Hematopoietic multipotent progenitor cell treated with erythropoietin and hydrocortisone succinate and interleukin-3 and kit ligand, for 8 days (in vitro differentiated cells): ENCODE measurements around the gene HOXA10.

Source experiments
- DNase-seq: peaks from one replicate; pipeline ENCODE4 v3.0.0-alpha.2; 2015

HOXA10 gene

DNA sequence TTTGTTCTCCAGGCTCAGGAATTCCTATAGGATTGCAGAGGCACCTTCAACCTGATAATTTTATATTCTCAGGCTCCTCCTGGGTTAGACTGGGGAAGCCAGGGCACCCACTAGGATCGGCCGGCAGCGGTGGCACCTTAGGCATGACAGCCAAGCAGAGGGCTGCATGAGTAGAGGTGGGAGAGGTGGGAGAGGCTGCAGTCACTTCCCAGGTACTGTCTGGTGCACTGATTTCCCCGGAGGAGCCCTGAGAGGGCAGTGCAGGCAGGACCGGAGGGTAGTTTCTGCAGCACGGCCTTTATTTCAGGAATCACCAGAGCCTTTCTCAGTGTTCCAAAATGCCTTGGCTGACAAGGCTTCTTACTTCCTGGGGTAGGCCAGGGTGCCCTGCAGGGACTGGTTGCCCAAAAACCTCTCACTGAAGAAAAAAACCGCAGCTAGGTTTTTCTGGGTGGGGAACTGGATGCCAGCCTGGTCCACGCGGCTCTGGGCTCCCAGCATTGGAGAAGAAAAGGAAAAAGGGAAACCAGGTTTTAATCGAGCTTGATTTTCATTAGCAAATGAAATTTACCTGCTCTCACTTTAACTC is 29.3 kb upstream of the HOXA10 start:
- no peak for DNase-seq

DNA sequence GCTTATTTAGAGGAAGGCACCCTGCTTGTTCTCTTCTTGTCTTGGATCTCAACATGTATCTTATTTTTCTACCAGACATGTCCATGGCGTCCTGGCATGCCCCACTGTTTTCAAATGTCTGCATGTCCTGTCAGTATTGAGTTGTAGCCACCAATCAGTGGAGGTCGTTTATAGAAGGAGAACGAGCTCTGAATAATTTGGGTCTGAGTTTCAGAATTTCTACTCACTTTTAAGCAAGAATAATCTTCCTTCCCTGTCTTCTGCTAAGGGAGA is 28.7 kb upstream of the HOXA10 start:
- no peak for DNase-seq

DNA sequence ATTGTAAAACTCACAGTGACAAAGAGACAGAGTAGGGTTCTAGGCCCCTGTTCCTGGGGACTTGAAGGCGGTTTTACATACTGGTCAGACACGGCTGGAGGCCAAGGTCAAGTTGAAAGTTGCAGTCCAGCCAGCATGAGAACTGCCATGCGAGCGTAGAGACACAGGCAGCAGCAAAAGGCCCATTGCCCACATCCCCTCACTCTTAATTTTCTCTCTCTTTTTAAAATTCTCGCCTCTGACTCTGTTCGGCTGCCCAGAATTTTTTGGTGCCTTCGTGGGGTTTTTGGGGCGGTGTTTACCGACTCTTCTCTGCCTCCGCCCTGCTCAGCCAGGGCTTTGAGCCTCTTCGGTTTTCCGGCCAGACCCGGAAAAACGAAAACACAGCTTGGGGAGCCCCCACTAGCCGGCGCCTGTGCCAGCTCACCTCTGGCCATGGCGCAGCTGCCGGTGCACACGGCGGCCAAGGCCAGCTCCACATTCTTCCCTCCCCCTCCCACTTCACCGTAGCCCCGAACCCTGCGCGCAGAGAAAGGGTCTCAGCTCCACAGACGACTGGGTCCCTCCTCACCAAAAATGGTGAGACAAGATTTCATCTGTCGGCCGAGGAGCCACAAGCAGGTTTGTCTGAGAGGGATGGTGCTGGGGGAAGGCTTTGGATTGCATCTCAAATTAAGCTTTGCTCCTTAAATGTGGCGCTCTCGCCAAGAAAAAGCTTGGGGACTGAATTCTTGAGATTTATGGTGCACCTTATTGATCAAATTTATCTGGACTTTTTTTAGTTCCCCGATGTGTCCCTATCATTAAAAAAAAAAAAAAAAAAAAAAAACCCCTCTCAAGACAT is 28.1 kb upstream of the HOXA10 start:
- DNase-seq: no peak

DNA sequence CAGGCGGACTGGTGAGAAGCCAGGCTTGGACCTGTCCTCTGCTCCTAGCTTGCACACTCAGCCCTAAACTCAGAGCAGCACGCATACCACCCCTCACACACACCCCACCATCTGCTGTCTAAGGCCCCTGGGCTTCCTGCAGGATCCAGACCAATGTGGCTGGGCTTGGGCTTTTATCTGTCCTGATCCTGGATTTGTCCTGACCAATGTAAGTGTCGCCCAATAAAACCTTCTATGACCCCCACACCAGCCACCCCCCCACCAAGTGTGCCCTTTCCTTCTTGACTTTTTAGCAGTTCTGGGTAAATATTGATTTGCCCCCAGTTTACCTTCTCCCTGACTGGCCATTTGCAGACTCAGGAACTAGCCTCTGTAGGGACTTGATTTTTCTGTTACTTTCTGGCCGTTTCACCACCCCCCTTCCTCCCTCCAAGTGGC is 27.5 kb upstream of the HOXA10 start:
- no peak for DNase-seq

DNA sequence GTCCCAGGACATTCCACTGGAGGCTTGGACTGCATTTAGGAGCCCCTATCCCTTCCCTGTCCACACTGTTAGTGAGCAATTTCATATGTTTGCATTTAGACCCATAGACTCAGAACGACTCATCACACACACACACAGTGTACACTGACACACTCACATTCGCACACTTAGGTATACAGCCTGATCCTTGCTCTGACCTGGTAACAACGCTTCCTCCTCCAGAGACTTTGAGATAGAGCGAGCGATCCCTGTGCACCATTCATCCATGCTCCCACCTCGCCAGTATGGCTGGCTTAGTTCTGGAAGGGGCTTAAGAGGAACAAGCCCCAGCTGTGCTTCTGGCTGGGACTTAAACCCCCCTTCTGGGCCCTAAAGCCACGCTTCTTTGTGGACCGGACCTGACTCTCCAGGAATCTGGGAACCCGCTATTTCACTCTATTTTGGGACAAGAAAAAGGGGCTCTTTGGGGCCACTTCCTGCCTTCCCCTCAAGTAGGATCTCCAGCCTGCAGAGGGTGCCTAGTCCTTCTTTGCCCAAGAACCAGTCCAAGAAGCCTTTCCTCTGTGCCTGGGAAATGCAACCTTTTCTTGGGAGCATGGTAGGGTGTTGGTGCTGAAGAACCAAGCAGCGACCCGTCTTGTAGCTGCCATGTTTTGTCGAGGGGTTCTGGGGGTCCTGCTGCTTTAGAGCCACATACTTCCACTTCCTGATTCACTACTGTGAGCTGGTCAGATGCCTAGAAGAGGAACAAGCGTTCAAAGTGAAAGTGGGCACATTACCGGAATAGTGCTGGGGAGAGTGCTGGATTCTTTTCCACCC is 26.9 kb upstream of the HOXA10 start:
- DNase-seq: no peak

DNA sequence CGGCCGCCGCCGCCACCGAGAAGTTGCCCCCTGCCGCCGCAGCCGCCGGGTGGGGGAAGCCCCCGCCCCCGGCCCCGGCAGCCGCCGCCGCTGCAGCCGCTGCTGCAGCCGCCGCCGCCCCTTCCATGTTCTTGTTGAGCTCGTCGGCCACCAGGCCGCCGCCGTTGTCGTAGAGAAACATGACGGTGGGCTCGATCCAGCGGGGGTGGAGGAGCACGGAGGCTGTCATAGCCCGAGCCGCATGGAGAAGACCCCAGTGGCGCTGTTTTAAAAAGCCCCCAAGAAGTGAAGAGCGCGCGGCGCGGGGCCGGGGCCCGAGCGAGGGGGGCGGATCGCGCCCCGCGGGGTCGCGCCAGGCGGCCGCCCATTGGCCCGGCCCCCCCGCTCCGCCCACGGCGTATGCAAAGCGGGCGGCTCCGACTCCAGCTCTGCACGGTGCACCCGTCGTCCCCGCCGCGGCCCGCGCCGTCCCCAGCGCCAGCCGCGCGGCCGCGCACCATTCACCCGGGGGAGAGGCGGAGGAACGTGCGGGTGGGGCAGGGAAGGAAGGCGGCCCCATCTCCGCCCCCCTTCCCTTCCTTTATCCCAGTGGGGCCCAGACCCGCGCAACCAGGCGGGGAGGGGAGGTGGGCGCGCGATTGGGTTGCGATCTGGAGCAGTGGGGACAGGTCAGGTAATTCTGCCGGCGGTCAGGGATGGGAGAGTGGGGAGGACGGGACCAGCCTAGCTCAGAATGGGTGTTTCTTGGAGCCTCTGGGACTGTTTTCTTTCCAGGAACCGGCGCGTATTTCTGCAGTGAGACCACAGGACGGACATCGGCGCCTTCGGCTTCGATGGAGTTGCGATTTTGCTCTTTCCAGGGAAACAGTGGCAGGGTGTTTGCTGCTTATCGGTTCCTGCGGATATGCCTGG is 26.0 kb upstream of the HOXA10 start, which contains the start of gene HOXA13:
Gene HOXA13, minus strand, starts transcription at position 243 of the 912 bp plus-strand sequence. Its CDS starts 14 bp downstream, at position 229.
- no peak for DNase-seq

DNA sequence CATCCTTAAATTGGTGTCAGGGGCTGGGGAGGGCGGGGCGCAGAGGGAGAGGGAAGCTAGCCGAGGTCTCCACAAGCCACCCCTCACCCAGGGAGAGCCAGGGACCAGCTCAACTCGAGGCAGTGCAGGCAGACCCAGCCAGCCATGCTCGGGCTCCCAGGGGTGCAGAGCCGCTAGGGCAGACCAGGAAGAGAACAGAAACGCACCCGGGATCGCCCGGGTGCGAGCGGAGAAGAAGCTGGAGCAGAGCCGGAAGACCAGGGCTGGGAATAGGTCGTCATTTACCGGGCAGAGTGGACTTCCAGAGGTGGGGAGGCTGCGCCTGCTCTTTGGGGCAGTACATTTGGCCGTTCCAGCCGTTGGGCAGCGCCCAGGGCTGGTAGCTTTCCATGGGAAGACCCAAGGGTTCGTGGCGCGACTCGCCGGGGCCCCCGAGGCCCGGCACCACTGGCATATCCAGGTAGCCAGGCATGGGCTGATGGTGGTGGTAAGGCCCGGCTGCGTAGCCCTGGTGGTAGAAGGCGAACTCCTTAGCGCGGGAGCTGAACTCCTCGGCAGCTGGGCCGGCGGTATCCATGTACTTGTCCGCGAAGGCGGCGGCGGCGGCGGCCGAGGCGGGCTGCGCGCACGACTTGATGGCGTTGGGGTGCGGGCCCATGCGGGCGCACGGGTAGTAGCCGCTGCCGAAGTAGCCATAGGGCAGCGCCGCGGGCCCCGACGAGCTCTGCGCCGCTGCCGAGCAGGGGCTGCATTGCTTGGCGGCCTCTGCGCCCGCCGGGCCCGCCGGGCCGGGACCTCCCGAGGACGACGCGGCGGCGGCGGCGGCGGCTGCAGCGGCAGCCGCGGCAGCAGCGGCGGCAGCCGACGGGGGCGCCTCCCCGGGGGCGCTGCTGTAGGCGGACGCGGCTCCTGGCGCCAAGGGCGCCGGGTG is 25.0 kb upstream of the HOXA10 start:
- no peak for DNase-seq

DNA sequence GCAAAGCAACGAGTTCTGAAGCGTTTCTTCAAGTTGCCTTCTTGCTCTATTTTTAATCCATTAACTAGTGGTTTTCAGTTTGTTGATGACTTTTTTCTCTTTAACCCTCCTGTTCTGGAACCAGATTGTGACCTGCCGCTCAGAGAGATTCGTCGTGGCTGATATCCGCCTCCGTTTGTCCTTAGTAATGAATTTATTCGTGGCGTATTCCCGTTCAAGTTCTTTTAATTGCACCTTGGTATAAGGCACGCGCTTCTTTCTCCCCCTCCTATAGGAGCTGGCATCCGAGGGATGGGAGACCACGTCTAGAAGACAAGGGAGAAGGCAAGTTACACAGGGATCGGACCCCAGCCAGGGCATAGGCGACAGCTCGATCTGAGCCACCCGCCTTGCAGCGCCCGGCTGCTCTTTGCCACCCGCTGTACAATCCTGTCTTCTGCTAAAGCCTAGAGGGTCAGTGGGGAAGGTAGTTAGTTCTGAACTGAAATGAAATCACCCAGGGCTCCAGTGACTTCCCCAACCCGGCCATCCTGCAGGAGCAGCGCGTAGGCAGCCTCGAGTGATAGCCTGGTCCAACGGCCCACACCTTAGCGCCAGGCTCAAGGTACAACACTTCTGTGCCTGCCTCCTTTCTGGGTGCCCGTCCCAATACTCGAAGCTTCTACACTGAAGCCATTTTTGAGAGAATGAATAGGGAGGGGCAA is 24.2 kb upstream of the HOXA10 start:
- DNase-seq: no peak

DNA sequence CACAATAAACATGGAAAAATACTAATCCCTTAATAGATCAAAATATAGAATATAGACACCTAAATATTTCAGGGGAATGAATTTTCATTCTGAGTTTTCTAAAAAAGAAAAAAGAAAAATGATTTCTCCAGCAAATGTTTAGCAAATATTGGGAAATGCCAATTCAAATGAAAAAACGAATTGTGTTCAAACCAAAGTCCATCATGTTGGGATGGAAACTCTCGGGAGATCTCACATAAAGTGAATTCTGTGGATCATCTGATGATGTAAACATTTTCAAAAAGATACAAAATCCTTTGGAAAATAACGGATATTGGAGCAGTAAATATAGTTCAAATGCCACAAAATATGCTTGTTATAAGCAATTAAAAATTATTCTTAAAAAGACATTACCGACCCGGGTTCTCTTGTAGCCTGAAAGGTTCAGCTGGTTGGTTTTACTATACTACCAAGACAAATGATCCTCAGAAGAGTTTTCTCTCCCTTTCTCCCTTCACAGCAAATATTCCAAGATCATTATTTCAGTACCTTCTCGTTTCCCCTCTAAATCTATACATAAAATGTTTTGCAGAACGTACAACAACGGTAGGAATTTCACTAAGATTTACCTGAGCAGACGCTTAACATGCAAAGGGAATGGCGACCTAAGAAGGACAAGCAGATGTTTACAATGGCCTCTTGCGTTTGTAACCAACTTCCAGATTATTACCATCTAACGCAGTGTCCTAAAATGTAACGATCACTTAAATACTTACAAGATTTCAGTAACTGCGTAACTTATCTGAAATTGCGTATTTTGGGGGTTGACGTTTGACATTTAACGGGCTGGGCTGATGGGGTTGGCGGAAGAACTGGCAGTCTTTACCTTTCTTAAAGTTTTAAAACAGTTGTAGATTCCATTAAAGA is 23.3 kb upstream of the HOXA10 start:
- DNase-seq: peak; percentile 17

DNA sequence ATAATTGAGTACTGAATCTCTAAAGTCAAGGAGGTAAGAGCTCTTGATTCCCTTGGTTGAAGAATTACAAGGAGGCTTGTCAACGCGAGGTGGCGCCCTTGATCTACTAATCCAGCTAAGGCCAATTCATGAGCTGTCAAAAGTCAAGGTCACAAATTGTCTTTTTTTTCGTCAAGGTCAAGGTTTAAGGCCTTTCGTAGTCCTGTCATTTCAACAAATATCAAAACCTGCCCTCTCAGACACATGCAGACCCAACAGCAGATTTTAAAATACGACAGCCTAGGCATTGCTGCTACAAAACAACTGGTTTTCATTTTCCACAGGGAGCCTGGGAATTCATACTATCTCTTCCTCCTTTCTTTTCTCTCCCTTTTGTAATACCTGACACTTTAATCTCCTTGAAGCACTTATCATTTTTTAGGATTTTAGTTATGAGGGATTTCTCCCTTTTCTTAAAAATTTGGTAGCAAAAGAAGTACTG is 22.2 kb upstream of the HOXA10 start:
- peak; percentile 83 for DNase-seq

DNA sequence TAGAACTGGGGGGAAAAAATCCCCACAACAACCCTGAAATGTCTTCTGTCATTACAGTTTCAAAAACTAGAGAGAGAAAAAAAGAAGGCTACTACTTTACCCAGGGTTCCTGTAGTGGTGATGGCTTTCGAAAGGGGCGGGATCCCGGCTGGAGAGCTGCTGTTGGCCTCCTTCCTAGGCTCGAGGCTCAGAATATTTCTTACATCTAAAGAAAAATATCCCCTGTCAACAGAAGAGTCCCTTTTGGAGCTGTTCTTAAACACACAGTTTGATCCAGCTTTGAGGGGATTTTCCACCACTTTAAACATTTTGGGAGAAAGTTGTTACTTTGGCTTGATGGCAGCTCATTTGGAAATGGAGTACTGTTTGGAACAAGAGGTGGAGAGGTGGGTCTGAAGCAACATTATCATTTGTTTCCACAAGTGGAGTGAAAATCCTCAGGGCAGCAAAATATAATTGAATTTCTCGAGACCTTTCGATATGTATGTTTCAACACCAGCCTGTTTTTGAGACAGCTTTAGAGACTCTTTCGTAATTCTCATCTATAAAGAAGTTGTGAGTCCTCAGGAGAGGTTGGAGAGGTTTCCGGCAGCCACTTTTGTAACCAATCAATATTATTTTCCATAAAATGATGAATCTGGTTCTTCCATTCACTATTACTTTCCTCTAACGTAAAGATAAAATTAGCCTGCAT is 20.7 kb upstream of the HOXA10 start:
- no peak for DNase-seq

DNA sequence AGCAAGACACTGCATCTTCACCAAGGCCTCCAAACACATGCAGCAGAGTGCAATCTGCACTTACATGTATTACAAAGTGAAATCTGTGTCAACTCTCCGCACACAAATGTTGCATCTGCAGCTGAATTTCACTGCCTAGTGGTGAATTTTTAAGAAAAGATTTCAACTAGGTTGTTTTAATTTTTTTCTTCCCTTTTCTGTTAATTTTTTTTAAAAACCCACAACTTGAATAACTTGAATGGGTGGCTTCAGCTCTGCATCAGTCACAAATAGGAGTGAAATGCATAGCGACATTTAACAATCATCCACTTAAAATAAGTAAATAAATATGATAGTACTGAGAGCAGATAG is 19.9 kb upstream of the HOXA10 start:
- no peak for DNase-seq

DNA sequence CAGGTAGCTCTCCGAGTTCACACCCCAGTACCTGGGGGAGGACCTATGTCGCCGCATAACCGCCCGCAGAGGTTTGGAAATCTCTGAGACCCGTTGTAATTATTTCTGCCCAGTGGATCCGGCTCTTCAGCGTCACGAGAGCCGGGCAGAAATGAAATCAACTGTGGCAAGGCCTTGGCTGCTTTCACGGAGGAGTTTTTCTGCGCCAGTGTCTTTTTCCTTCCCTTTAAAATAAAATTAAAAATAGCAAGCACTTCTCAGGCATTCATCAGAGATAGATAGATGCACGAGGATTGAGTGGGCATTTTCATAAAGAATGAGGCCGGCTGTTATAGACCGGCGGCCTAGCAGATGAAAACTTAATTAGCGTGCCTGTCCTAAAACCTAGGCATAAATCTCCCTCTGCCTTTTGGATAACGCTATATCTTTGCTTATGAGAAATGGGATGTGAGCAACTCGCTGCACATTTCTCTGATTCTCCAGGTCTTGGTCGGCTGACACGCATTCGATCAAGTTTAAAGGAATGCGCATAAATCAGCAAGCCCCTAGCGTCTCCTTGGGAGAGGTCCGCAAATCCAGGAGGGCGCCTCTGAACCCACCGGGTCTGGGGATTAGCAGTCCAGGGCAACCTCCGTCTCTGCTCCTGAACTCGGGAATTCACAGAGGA is 19.3 kb upstream of the HOXA10 start:
- DNase-seq: no peak

DNA sequence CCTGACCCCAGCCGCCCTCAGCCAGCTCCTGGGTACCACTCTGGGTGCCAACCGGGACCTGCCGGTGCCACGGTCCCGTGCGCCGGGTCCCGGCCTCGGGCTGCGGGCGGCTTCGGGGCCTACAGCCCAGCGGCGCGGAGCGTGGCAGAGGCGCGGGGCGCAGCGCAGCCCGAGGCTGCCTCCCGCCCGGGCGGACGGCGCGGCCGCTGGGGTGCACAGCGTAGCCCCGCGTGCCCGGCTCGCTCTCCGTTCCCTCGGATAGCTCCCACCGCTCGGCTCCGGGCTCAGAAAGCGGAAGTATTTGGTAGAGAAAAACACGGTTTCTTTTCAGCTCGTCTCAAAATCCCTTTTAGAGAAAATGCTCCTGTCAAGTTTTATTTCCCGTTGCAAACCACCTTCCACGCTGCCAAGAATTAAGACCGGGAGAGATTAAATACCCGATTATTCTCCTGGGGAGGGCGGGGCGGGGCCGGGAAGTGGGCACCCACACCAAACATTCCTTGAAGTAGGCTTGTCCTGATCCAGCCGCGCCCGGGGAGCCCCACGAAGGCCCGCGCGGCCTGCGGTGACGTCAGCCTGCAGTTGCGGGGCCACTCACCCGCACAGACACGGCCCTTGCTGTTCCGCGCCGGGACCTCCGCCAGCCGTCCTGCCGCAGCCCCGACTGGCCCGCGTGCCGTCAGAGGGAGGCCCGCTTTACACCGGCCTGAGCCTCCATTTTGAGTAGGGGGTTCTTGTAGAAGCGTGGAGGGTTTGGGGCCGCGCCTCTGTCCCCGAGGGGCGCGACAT is 18.6 kb upstream of the HOXA10 start:
- no peak for DNase-seq

DNA sequence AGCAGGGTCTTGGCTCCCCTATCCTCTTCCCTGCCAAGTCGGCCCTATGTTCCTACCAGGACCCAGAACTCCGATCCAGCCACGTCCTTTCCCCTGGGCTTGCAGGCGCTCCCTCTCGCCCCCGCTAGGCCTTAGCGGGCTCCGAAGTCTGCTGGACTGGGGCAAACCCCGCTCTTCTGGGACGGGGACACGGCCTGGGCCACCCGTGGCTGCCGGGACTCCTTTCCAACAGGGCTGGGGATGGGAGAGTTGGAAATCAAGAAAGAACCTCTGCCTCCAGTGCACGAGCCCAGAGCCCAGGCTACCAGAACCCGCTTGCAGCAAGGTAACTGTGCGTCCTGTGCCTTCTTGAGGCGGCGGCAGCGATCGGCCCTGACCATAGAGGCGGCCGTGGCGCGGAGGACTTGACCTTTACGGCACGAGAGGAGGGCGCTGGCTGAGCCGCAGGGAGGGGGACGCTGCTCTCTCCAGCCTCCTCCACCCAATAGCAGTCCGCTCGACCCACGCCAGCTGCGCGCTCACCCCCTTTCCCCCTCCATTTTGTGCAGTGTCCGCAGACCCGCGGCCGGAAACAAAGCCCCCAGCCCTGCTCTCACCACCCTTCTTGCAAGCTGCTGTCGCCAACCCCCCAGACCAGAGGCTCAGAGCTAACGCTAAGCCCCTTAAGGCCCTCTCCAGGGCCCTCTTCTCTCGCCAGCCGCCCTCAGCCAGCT is 17.9 kb upstream of the HOXA10 start:
- DNase-seq: no peak

DNA sequence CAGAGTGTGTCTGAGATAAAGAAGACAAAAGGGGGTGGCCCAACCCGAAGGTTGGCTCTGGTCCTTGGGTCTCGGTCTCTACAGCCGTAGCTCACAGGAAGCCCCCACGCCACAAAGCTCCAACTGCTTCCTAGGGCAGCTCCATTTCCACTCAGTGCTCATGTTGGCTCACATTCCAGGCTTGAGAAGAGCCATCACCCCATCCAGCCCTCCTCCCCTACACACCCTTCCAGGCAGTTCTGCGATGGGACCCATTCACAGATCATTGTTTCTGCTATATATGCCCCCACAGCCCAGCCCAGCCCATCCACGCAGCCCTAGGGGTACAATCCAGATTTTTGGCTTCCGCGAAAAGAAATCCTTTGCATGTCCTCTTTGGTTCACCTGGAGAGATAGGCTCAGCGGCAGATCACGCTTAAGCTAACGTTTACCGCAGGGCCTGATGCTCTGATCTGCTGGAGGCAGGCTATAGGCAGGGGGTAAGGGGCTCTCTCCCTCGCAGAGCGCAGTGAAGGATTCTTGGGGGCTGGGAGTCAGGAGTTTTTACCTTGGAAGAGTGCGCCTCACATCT is 17.1 kb upstream of the HOXA10 start:
- no peak for DNase-seq
